ENCODE results near the gene RBBP5.

The RBBP5 gene

GRCh38 chr1:205072881-205073280 lies 48.9 kb downstream of the RBBP5 start:
- DNase-seq, result no peak

GRCh38 chr1:205072286-205072685 lies 49.5 kb downstream of the RBBP5 start:
- DNase-seq, result no peak

DNA sequence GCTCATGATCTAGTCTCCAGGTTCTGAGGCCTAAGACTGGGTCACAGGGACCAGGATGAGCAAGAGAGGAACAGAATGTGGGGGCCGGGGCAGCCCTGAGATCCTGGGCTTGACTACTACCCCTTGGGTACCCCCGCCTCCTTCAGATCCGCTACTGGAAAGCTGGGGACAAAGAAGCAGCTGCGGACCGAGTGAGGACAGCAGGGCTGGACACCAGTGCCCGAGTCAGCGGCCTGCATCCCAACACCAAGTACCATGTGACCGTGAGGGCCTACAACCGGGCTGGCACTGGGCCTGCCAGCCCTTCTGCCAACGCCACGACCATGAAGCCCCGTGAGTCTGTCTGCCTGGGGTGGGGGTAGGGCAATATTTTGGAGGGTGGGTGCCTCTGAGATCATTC lies 50.0 kb downstream of the RBBP5 start:
- DNase-seq, result no peak

GRCh38 chr1:205071028-205071409 lies 50.8 kb downstream of the RBBP5 start:
- DNase-seq, result no peak

GRCh38 chr1:205069371-205070125 lies 52.2 kb downstream of the RBBP5 start:
- DNase-seq, result no peak

GRCh38 chr1:205068457-205069040 lies 53.2 kb downstream of the RBBP5 start:
- DNase-seq, result no peak

- no peak for DNase-seq
Observed at GRCh38 chr1:205068001-205068400, 53.8 kb downstream of the RBBP5 start.

DNA sequence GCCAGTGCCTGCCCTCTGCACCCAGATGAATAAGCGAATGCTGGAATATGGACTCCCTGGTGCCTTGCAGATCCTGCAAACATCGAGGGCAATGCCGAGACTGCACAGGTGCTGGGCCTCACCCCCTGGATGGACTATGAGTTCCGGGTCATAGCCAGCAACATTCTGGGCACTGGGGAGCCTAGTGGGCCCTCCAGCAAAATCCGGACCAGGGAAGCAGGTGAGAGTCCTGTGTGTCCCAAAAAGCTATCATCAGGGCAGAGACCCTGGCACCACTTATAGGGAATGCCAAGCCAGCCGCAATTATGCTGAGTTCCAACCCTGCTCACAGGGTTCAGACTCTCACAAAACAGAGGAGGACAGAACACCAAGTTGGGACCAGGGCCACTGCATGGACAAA lies 54.7 kb downstream of the RBBP5 start:
- DNase-seq, result no peak

DNA sequence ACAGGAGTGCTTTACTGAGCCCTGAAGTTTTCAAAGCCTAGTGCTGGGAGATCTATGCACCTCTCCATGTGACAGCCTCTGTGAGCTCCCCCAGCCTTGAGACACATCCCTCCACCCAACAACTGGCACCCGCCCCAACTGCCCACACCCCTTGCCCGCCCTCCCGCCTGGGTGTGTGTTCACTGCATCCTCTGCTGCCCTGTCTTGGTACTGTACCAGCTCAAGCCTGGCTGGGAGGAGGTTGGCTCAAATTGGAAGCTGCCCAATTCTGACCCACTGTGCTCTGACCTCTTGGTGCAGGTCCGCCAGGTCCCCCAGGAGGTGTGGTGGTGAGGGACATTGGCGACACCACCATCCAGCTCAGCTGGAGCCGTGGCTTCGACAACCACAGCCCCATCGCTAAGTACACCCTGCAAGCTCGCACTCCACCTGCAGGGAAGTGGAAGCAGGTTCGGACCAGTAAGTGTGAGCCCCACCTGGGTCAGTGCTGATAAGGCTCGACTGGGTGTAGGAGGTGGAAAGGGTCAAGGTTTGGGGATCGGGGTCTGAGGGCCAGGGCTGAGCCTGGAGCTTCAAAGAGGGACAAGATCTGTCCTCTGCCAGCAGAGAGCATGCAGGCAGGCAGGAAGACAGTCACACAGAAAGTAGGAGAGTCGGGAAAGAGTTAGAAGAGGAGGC lies 55.5 kb downstream of the RBBP5 start:
- no peak for DNase-seq

- no peak for DNase-seq
Observed at GRCh38 chr1:205065666-205066065, 56.1 kb downstream of the RBBP5 start.

- no peak for DNase-seq
Observed at GRCh38 chr1:205064741-205065316, 56.9 kb downstream of the RBBP5 start.

GRCh38 chr1:205064301-205064700 lies 57.5 kb downstream of the RBBP5 start:
- DNase-seq, result no peak

DNA sequence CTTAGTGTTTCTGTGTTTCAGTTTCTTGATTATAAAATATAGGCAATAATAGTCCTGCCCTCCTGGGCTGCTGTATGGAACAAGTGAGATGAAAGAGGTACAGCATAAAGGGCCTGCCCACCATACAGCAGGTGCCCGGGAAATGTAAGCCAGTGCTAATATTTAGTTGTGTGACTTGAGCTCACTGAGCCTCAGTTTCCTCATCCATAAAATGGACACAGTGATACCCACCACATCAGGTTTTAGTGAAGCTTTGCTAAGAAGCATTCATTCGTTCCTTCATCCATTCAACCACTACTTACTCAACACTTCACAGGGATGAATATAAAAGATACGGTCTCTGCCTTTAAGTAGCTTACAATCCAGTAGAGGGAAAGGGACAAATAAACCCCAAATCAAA lies 58.9 kb downstream of the RBBP5 start:
- no peak for DNase-seq

DNA sequence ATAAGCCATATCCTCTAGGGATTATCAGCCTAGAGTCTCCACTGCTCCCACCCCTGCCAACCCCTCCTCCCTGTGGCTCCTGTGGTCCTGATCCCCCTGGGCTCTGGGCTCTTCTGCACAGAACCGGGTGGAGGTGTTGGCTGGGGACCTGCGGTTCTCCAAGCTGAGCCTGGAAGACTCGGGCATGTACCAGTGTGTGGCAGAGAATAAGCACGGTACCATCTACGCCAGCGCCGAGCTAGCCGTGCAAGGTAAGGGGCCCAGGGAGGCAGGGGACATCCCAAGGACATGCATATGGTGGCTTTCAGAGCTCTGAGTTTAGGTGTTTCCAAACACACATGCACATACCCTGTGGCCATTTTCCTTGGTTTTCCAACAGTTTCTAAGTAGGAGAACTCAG lies 59.5 kb downstream of the RBBP5 start:
- no peak for DNase-seq

DNA sequence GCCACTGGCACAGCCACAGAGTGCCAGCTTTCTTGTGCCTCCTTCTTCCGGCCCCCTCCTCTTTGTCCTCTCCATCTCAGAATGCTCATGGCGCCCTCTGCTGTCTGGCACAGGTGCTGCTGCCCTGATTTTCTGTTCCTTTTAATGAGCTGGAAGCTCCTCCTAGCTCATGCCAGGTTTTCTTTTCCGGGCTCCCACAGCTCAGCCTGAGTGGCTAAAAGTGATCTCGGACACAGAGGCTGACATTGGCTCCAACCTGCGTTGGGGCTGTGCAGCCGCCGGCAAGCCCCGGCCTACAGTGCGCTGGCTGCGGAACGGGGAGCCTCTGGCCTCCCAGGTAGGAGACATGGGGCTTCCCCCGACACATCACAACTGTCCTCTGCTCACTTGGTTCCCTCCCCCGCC lies 60.1 kb downstream of the RBBP5 start:
- DNase-seq, result peak; percentile 64

GRCh38 chr1:205061227-205061626 lies 60.6 kb downstream of the RBBP5 start:
- no peak for DNase-seq

GRCh38 chr1:205060746-205061145 lies 61.0 kb downstream of the RBBP5 start:
- no peak for DNase-seq

DNA sequence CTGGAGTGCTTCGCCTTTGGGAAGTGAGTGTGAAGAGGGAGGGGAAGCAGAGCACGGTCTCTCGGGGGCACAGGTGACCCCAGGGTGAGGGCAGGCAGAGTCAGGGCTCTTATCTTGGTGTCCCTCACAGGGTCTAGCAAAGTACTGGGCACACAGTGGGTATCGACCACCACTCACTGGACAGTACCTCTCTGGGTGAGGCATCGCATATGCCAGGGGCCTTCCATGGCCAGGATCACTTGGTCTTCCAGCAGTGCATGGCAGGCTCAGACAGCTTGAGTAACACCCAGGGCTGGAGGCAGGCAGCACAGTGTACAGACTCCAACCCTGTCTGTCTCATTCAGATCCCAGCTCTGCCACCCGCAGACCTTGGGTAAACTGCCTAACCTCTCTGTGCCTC lies 62.1 kb downstream of the RBBP5 start:
- DNase-seq, result no peak

DNA sequence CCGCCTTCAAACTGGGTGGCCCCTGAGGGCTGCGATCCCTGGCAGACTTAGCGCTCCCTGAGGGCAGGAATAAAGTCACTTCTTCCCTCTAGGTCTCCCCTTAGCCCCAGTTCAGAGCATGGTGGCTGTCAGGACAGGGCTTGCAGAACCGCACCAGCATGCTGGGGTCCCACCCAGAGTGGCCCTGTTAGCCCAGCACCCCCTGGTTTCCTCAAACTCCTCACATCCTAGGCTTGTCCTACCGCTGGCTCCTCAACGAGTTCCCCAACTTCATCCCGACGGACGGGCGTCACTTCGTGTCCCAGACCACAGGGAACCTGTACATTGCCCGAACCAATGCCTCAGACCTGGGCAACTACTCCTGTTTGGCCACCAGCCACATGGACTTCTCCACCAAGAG lies 62.9 kb downstream of the RBBP5 start:
- no peak for DNase-seq

GRCh38 chr1:205057808-205058575 lies 63.8 kb downstream of the RBBP5 start:
- no peak for DNase-seq

DNA sequence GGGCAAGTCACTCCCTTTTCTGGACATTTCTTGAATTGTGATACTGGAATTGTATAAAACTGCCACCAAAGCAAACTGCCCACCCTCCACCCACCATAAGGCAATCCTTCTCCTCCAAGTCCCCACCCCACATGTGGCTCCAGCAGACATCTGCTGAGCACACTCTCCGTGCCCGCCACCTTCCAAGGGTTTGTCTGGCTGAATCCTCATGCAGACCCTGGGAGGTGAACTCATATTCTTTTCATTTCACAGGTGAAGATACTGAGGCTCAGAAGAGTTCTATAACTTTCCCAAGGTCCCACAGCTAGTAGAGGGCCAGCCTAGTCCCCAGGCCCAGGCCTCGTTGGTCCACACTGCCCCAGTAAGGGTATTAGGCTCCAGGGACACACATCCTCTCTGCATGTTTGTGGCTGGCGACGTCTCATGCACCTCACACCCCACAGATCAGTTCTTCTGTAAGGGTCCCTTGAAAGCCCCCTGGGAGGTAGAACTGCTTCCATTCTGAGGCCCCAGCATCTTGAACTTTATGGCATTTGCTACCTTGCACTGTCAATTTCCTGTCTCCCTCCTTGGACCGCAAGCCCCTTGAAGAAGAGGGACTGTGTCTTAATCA lies 64.7 kb downstream of the RBBP5 start:
- no peak for DNase-seq

- DNase-seq, result no peak
Observed at GRCh38 chr1:205056188-205056611, 65.6 kb downstream of the RBBP5 start.

GRCh38 chr1:205054013-205054412 lies 67.8 kb downstream of the RBBP5 start:
- no peak for DNase-seq

Measured in NCI-H774 (cell line).